LHCN-M2 (cell line): ENCODE data around the gene PARP1. TPM values are rescaled to one million over a fixed set of nuclear protein-coding genes. Genes with fewer than 3 reads are reported as not detected.
"Not testable (repeated sequence)": the region's sequence is repeated elsewhere in the genome, so short reads cannot be mapped to it uniquely, and the experiment has no call there.

Source experiments
- DNase-seq: peaks from one replicate; pipeline ENCODE4 v3.0.0-alpha.2; 2012; ENCODE audit warnings: low read depth
- total RNA-seq: library from RNA; depleted of rRNA; stranded (reverse); fragments of >200 nt; gene quantifications from 2 replicates; pipeline ENCODE4 v1.2.3, GENCODE V29; 2014

Gene PARP1
- total RNA-seq, 1 experiment from 2014 or later = 139 TPM

- no peak for DNase-seq
Measured at GRCh38 chr1:226353698-226354525, 54.0 kb downstream of the PARP1 start.

- DNase-seq = no peak
Measured at GRCh38 chr1:226351709-226352108, 56.2 kb downstream of the PARP1 start.

GRCh38 chr1:226350519-226350865 lies 57.4 kb downstream of the PARP1 start:
- no peak for DNase-seq

- DNase-seq = no peak
Measured at GRCh38 chr1:226349801-226350518, 57.9 kb downstream of the PARP1 start.

- no peak for DNase-seq
Measured at GRCh38 chr1:226349081-226349480, 58.8 kb downstream of the PARP1 start.

- no peak for DNase-seq
Measured at GRCh38 chr1:226344441-226345259, 63.2 kb downstream of the PARP1 start.

- DNase-seq = no peak
Measured at GRCh38 chr1:226342656-226343055, 65.2 kb downstream of the PARP1 start.

- not testable (repeated sequence) for DNase-seq
Measured at GRCh38 chr1:226340111-226340510, 67.8 kb downstream of the PARP1 start.

GRCh38 chr1:226337276-226337875 lies 70.5 kb downstream of the PARP1 start:
- DNase-seq = no peak

GRCh38 chr1:226335661-226336060 lies 72.2 kb downstream of the PARP1 start:
- DNase-seq = no peak

- DNase-seq = no peak
Measured at GRCh38 chr1:226332947-226333346, 74.9 kb downstream of the PARP1 start.

GRCh38 chr1:226329237-226329636 lies 78.7 kb downstream of the PARP1 start:
- DNase-seq = no peak

GRCh38 chr1:226327761-226328162 lies 80.1 kb downstream of the PARP1 start:
- DNase-seq = no peak

GRCh38 chr1:226325178-226325577 lies 82.7 kb downstream of the PARP1 start:
- DNase-seq = peak; percentile 24

GRCh38 chr1:226324479-226324878 lies 83.4 kb downstream of the PARP1 start:
- DNase-seq = no peak

GRCh38 chr1:226322986-226323385 lies 84.9 kb downstream of the PARP1 start:
- no peak for DNase-seq

- no peak for DNase-seq
Measured at GRCh38 chr1:226320930-226321329, 87.0 kb downstream of the PARP1 start.

- DNase-seq = no peak
Measured at GRCh38 chr1:226318471-226318870, 89.4 kb downstream of the PARP1 start.

- no peak for DNase-seq
Measured at GRCh38 chr1:226314055-226314454, 93.8 kb downstream of the PARP1 start.

GRCh38 chr1:226312065-226312464 lies 95.8 kb downstream of the PARP1 start:
- no peak for DNase-seq

GRCh38 chr1:226311376-226311775 lies 96.5 kb downstream of the PARP1 start:
- DNase-seq = no peak
